Prostate gland (tissue), 2 donors: Measurements from ENCODE around the gene ANKRD22.

Experiments
- POLR2A ChIP-seq: fragments of 450-650 bp; IDR thresholded peaks from one replicate; pipeline ENCODE4 v1.6.1; 2016; ENCODE audit warnings: antibody characterized with exemption, mild to moderate bottlenecking
- POLR2AphosphoS5 ChIP-seq: sonication (generic); formaldehyde crosslinking; IDR thresholded peaks from one replicate; pipeline ENCODE4 v1.6.1; 2017; ENCODE audit warnings: antibody characterized with exemption
- TF ChIP-seq, protein P1 (sequence below), 4 experiments: fragments of 200-600 bp in 2 of 4; fragments of 450-650 bp in 2 of 4; sonication (generic) in 2 of 4; IDR thresholded peaks; 1 replicate in 3 of 4; 2 replicates in 1 of 4; pipeline ENCODE4 v1.5.1; 2016 to 2019; ENCODE audit warnings: antibody characterized with exemption in 4 of 4, mild to moderate bottlenecking in 2 of 4, moderate library complexity in 2 of 4

DNA sequence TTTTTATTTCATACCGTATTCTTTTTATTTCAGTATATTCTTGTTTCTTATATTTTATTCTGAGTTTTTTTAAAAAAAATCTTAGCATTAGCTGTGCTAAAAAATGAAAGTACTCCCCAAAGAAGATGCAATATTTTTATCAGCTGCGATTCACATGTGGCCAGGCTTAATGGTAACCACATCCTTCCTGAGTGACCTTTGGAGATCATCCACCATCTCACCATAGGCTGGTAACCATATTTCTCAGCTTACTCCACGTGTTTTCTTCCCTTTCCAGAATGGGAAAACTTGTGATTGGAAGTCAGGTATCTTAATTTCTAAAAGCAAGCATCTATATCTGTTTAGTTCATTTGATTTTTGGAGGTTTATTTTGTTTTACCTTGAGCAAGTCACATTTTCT, 67.9 kb downstream of the ANKRD22 start:
- TF ChIP-seq, protein P1, sequence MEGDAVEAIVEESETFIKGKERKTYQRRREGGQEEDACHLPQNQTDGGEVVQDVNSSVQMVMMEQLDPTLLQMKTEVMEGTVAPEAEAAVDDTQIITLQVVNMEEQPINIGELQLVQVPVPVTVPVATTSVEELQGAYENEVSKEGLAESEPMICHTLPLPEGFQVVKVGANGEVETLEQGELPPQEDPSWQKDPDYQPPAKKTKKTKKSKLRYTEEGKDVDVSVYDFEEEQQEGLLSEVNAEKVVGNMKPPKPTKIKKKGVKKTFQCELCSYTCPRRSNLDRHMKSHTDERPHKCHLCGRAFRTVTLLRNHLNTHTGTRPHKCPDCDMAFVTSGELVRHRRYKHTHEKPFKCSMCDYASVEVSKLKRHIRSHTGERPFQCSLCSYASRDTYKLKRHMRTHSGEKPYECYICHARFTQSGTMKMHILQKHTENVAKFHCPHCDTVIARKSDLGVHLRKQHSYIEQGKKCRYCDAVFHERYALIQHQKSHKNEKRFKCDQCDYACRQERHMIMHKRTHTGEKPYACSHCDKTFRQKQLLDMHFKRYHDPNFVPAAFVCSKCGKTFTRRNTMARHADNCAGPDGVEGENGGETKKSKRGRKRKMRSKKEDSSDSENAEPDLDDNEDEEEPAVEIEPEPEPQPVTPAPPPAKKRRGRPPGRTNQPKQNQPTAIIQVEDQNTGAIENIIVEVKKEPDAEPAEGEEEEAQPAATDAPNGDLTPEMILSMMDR (IDR thresholded peaks at IDR 0.05), result no peak
- TF ChIP-seq POLR2A (no peak), POLR2AphosphoS5 (no peak)
